ENCODE results near the gene ILK.

- no peak for TF ChIP-seq EP300 (IDR thresholded peaks at IDR 0.05)
- TF ChIP-seq, protein P1, sequence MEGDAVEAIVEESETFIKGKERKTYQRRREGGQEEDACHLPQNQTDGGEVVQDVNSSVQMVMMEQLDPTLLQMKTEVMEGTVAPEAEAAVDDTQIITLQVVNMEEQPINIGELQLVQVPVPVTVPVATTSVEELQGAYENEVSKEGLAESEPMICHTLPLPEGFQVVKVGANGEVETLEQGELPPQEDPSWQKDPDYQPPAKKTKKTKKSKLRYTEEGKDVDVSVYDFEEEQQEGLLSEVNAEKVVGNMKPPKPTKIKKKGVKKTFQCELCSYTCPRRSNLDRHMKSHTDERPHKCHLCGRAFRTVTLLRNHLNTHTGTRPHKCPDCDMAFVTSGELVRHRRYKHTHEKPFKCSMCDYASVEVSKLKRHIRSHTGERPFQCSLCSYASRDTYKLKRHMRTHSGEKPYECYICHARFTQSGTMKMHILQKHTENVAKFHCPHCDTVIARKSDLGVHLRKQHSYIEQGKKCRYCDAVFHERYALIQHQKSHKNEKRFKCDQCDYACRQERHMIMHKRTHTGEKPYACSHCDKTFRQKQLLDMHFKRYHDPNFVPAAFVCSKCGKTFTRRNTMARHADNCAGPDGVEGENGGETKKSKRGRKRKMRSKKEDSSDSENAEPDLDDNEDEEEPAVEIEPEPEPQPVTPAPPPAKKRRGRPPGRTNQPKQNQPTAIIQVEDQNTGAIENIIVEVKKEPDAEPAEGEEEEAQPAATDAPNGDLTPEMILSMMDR (IDR thresholded peaks at IDR 0.05) = no peak
These were observed 46.5 kb upstream of the ILK start for GRCh38 chr11:6557063-6557462.

Measured in tibial nerve (tissue), 4 donors.